ENCODE data around the gene PIM2.
A peak's percentile ranks its signal among the peaks of the same experiment; 100 is the strongest.
"Not testable (repeated sequence)": the region's sequence is repeated elsewhere in the genome, so short reads cannot be mapped to it uniquely, and the experiment has no call there.

The PIM2 gene

DNA sequence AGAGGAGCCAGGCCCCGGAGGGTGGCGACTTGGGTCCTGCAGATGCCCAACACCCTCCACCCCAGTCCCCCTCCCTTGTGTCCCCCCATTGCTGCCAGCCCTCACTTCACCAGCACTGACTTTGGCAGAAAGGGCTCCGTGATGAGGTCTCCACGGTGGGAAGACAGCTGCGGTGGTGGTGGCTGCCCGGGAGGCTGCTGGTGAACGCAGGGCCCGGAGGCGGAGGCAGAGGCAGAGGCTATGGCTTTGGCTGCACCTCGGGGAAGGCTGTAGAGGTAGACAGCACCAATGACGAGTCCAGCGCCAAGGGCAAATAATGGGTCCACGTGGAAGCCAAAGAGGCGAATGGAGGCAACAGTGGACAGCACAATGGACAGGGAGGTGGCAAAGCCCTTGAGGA lies 14.2 kb downstream of the PIM2 start:
- DNase-seq: no peak

DNA sequence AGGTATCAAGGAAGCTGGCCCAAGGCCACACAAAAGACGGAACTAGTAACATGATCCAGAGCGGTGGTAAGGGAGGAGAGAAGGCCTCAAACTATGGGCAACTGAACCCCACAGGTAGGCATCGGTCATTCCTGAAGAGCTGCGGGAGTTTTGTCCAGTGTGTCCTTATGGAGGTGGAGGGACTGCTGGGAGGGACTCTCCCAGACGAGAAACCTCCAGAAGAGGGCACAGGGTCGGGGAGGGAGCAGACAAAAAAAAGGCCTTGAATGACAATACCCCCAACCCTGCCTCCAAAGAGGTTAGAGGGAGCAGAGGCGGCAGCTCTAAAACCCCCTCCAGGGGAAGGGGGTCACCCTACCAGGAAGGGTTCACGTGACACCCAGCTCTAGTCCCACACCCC lies 14.6 kb downstream of the PIM2 start:
- no peak for DNase-seq

DNA sequence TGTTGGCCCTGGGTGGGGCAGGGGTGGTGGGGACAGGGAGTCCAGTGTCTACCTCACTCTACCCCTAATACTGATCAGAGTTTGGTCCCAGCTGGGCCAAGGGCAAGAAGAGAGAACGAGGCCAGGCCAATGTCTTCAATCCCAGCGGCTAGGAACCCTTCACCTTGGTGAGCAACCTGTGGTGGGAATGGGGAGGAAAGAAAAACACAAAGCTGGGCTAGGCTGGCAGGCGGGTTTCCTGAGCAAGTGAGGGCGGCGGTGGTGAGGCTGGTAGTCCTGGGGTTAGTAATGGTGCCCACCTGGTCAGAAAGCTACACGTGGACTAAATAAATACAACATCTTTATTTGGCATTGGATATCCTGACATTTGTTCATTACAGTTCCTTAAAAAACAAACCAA lies 15.5 kb downstream of the PIM2 start:
- DNase-seq: no peak

DNA sequence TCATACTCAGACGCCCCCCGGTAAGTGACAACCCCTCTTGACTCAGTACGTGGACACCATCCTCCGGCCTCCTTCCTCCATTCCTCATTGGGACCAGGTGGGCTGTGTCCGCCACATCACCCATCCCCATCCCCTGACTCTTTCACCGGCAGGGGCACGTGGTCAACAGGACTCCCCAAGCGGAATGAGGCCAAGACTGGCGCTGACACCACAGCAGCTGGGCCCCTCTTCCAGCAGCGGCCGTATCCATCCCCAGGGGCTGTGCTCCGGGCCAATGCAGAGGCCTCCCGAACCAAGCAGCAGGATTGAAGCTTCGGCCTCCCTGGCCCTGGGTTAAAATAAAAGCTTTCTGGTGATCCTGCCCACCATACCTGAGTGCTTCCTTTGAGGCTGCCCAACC lies 16.0 kb downstream of the PIM2 start:
- no peak for DNase-seq

DNA sequence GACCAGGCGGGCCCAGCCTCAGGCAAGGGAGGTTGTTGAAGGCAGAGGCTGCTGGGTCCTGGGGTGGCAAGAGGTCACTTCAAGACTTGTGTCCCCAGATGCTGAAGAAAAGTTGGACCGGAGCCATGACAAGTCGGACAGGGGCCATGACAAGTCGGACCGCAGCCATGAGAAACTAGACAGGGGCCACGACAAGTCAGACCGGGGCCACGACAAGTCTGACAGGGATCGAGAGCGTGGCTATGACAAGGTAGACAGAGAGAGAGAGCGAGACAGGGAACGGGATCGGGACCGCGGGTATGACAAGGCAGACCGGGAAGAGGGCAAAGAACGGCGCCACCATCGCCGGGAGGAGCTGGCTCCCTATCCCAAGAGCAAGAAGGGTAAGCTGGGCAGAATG lies 16.7 kb downstream of the PIM2 start:
- no peak for DNase-seq

DNA sequence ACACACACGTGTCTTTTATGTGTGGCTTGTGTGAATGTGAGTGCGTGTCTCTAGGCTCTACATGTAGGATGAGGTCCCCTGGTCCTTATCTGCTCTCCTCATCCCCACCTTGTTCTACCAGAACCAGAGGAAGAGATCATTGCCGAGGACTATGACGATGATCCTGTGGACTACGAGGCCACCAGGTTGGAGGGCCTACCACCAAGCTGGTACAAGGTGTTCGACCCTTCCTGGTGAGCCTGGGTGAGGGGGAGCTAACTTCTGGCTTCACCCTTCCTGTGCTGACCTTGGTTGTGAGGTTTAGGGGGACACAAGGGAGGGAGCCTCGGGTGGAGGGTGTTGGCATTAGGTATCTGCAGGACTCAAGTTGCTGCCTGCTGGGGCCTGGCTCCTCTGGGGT lies 17.8 kb downstream of the PIM2 start:
- DNase-seq: no peak

DNA sequence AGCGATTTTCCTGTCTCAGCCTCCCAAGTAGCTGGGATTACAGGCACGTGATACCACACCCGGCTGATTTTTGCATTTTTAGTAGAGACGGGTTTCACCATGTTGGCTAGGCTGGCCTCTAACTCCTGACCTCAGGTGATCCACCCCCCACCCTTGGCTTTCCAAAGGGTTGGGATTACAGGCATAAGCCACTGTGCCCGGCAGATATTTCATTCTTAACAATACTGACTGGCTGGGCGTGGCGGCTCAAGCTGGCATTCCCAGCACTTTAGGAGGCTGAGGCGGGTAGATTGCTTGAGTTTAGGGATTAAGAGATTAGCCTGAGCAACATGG lies 19.8 kb downstream of the PIM2 start:
- DNase-seq: no peak

DNA sequence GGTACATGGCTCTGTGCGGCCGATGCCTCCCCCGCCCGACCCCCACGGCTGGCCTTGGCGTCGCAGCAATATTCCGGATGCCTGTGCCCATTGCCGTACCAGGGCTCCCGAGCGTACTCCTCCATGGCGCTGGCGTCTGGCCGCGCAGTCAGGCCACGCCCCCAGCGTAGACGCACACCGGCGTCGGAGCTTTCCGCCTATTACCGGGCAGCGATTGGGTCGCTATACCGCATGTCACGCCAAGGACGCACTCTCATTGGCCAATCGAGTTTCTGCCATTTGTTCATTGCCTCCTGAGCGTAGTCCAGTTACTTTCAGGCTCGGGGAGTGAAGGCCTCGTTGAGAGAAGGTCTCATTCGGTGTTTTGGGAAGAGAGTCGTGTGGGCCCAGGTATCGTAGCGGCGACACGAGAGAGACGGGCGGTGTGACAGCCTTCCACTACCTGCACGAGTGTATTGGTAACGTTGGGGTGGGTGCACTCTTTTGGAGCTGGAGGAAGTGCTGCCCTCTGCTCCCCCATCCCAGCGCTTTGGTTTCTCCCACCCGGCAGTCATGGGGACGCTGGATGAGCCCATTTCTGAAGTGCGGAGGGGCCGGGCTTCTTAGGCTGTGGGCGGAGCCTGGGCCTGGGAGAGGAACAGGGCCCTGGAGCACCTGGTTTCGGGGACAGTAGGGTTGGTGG lies 21.1 kb downstream of the PIM2 start, which contains the start of the genes PQBP1 and TIMM17B:
Gene PQBP1 (plus strand): TSS at position 306 of the 682 bp plus-strand sequence. CDS start 580 bp downstream, outside the sequence.
Gene TIMM17B (minus strand): TSS at position 144 of the 682 bp plus-strand sequence. CDS start 19 bp downstream, at position 125.
- DNase-seq: peak; percentile 89

DNA sequence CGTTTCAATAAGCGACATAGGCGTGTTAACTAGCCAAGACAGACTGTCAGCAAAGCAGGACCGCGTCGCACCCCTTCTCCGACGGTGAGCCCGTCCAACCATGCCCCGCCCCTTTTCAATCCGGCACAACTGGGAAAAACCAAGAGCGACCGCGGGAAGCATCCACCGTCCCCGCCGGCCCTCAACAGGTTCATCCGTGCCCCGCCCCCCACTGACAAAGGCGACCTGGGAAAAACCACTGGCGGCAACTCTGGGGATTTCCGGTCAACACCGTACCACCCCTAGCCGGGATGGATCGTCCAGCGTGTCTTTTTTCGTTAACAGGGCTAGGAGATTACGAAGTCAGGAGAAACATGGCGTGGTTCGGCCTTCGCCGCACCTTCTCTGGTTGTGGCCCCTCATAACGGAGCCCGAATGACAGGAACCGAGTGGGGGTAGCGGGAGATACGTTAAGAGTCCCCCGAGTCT lies 21.6 kb downstream of the PIM2 start:
- peak; percentile 21 to 39 for DNase-seq

DNA sequence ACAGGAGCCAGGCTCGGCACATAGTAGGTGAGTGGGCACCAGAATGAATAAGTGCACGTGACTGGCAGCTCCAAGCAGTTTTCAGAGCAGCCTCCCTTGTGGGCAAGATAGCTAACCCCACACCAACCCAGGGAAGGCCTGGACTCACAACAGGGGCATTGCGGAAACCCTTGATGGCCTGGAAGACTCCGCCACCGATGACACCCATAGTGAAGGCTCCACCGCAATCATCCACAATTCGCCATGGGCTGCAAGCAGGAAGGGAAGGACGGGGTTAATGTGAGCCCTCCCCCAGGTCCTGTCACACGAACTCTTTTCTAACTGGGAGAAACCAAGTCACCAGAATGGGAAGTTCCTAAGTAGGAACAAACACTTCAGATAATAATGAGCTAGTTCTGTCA lies 22.2 kb downstream of the PIM2 start:
- DNase-seq: no peak

DNA sequence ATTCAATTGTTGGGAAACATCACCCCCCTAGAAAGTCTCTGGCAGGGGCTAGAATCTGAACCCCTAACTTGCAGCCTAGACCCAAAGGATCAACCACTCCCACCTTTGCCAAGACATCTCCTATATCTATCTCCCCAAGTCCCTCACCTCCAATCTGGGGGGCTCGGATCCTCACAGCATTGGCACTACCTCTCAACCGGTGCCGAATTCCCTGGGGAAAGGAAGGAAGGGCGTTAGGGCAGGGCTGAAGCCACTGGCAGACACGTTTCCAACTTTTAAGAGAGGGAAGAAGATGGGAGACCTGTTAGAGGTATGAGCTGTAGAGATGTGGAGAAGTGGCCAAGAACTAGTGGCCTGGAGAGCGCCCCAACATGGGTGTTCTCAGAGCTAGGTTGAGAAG lies 23.9 kb downstream of the PIM2 start:
- no peak for DNase-seq

DNA sequence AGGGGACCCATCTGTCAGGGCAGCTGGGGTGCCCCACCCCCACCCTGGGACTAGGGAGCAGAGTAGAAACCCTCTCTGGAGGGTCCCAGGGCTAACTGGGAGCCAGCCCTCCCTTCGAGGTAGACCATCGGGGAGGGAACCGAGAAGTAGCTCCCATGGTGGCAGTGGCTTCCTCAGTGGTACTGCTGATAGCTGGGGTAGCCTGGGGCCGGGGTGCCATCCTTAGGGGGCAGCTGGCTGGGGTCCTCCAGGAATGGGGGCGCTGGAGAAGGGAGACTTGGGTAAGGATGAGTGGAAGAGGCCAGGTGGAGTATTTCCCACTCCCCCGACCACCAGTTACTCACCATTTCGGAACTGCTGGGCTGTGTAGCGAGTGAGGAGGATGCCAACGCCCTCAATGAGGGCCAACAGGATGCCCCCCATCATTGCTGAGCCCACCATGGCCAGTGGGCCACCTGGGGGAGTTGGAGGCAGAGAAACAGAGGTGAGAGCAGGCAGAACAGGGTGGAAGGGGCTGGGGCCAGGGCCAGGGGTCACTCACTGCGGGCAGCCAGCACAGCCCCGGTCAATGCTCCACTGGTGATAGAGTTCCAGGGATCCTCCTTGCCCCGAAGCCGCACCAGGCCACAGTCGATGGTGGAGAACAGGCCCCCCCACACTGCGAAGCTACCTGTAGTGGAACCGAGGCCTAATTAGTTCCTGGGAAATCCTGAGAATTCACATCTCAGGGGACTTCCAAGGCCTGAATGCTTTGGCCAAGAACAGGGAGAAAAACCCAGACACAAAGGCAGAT lies 25.1 kb downstream of the PIM2 start:
- no peak for DNase-seq

DNA sequence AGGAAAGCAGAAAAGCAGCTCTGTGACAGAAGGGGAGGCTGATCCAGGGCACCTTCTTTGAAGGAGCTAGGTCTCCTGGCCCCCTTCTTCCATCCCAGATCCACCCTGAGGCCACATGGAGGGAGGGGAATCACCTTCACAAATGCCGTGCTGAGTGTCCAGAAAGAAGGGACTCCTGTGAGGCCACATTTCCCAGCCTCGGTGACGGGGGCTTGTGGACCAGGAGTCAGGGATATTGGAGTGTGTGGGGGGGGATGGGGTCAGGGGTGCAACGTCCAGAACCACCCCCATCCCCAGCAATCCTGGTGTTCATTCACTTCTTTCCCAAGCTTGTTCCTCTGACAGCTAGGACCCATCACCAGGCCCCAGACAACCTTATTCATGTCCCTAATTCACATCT lies 25.9 kb downstream of the PIM2 start:
- no peak for DNase-seq

DNA sequence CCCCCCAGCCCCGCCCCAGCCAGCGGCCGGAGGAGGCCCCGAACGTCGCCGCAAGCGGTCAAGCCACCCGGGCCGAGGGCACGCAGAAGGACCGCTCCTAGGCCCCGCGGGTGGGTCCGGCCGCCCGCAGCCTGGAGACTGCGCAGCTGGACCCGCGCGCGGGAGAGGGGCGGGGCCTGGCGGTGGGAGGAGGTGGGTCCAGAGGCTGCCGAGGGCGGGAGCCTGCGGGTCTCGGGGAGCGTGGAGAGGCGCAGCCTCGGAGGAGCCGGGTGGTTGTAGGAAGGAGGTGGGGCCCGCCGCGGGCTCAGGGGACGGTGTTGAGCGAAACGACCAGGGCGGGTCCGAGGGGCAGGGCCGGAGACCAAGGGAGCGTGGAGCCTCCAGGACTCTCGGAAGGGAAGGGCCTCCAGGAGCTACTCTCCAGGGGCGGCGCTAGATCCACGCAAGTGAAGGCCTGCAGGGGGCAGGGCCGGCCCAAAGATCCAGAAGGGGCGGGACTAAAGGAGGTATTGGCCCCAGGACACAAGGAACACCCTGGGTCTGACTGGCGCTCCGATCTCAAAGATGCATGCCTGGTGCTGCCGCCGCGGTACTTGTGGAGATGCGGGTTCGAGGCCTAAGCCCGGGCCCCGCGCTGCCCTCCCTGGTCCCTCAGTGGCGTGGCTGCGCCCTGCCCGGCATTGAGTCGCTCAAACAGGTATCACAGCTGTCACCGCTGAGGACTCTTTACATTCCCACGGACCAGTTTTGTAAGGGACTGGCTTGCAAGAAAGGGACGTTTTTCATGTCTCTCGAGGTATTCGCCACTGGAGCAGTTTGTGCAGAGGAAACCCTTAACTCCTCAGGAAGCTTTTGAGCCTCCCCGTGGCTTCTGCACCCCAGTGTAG lies 27.2 kb downstream of the PIM2 start:
- DNase-seq: peak; percentile 60 to 76

DNA sequence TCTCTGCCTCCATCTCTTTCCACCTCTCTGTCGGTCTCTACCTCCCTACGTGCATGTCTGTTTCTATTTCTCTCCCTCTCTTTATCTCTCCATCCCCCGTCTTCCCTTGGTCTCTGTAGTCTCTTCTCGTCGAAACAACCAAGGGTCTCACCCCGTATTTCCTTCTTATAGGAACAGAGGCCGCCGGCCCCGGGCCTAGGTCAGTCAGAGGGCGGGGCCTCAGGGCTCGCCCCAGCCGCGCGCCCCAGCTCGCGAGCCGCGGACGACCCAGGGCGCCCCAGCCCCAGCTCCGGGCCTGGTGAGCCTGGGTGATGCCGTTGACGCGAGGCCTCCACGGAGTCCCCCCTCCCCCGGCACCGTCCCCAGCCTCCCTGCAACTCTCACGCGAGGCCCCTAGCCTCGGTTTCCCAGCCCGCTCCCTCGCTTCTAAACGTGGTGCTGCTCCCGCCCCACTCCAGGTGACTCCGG lies 27.9 kb downstream of the PIM2 start:
- DNase-seq: no peak

DNA sequence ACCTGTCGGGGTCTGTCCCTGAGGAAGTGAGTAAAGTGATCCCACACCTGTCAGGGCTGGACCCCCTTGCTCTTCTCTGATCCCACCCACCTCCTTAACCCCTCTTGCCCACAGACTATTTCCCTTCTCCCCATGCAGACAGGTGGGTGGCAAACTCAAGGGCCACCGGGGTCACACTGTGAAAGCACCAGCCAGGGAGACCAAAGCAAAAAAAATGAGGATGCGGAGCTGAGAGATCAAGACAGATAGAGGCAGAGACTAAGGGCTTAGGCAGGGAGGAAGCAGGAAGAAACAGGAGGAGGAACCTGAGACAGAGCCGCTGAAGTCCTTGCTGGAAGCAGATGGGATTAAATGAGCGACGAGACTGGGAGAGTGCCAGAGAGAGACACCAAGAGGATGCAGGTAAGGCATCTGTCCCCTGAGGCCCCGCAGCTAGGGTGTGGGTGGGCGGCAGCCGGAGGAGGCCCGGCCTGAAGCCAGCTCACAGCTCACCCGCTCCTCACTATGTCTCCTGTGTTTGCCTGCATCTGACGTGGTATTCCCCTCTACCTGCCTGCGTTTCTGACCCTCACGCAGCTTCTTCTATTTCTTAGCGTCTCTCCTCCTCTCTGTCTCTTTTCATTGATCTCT lies 28.4 kb downstream of the PIM2 start:
- no peak for DNase-seq

DNA sequence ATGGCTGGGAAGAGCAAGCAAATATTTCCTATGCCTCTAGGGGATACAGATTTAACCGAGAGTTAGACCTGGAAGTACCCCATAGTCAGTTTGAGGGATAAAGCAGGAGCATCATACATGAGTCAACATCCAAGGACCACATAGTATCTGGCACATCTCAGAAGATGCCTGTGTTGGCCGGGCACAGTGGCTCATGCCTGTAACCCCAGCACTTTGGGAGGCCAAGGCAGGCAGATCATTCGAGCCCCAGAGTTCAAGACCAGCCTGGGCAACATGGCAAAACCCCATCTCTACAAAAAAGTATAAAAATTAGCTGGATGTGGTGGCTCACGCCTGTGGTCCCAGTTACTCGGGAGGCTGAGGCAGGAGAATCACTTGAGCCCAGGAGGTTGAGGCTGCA lies 32.2 kb downstream of the PIM2 start:
- DNase-seq: not testable (repeated sequence)

DNA sequence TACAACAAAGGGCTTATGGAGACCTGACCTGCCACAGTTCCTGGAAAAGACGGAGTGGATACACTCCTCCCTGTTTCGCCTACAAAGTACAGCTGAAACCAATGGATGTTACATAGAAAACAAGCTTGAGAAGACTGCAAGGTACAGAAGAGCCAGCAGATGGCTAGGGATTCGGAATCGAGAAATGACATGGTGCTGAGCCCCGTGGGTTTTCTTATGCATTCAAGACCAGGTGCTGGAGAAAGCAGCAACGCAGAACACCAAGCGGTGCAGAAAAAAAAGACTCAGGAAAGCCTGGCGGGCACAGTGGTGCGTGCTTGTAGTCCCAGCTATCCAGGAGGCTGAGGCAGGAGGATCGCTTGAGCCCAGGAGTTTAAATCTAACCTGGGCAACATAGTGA lies 35.1 kb downstream of the PIM2 start:
- no peak for DNase-seq

DNA sequence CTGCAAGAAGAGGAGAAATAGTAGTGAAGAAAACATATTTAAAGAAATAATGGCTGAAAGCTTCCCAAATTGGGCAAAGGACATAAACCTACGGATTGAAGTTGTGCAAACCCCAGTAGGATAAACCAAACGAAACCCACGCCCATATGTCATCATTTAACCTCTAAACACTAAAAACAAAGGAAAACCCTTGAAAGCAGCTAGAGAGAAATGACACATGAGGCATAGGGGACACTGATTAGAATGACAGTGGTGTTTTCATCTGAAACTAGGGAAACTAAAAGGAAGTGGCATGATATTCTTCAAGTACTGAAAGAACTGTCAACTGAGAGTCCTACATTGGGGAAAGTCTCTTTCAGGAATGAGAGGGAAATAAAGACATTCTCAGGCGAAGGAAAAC lies 41.9 kb downstream of the PIM2 start:
- not testable (repeated sequence) for DNase-seq

DNA sequence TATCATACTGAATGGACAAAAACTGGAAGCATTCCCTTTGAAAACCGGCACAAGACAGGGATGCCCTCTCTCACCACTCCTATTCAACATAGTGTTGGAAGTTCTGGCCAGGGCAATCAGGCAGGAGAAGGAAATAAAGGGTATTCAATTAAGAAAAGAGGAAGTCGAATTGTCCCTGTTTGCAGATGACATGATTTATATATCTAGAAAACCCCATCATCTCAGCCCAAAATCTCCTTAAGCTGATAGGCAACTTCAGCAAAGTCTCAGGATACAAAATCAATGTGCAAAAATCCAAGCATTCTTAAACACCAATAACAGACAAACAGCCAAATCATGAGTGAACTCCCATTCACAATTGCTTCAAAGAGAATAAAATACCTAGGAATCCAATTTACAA lies 46.8 kb downstream of the PIM2 start:
- DNase-seq: not testable (repeated sequence)

DNA sequence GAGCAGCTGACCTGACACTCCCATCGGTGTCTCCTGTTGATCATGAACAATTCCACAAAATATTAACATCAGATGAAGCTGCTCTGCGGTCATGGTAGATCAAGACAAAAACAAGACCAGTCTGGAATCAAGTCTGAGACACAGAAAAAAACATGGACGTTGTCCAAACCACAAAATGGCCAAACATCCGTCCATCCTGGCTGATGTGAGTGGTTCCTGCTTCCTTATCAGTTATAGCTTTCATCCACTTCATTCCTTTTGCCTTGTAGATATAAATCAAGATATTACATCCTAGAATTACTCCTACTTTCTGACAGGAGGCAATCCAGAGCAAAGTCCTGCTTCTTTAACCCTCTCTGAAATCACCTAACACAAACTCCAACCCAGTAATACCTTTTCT lies 54.6 kb downstream of the PIM2 start:
- no peak for DNase-seq
